Femur (tissue), 1 donor: ENCODE results near the gene UGP2.
"Not testable (repeated sequence)": the region's sequence is repeated elsewhere in the genome, so short reads cannot be mapped to it uniquely, and the experiment has no call there.

Source experiments
- DNase-seq: peaks from one replicate; pipeline ENCODE4 v3.0.0-alpha.2; 2017

UGP2 gene

GRCh38 chr2:63898839-63899238, 57.1 kb downstream of the UGP2 start:
- DNase-seq = no peak

DNA sequence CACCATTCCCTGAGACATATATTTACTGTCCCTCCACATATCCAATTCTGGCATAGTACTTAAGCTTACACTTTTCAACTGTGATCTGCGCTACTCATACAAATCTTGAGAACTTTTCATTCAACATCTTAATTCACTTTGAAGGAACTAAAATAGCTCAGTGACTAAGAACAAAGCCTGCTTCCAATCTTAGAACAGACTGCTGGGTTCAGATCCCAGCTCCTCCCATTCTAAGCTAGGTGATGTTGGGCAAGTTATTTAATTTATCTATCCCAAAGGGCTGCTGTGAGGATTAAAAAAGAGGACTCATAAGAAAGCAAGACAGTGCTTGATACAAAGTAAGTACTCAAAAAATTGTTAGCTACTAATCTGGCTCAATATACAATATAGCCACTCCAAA, 57.9 kb downstream of the UGP2 start:
- DNase-seq = no peak

- no peak for DNase-seq
These were observed 60.5 kb downstream of the UGP2 start for GRCh38 chr2:63902149-63902548.

DNA sequence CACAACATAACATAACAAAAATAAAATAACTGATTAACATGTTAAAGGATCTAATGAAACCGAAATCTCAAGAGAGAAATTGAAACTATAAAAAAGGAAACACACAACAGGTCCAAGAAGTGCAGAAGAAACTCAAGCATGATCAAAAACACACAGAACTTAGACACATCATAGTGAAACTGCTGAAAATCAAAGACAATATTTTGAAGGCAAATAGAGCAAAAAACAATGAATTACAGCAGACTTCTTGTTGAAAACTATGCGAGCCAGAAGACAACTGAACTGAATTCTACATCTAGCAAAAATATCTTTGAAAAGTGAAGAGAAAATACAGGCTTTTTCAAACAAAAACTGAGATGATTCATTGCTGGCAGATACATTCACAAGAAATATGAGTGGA, 61.3 kb downstream of the UGP2 start:
- no peak for DNase-seq

DNA sequence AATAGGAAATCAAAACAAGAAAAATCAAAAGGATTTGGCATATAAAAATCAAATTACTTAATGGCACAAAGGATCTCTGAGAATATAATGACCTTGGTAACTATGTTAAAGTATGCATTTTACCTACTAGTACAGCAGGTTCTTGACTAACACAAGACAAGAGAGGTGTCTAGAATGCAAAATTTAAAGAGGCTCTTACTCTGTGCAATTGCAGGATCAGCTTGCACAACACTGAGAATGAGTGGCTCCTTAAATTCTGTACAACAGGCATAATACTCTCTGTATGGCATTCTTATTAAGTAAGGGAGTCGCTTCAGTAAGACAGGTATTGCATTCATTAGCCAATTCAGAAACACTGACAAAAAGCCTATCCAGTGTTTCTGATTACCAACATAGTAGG, 72.6 kb downstream of the UGP2 start:
- no peak for DNase-seq

DNA sequence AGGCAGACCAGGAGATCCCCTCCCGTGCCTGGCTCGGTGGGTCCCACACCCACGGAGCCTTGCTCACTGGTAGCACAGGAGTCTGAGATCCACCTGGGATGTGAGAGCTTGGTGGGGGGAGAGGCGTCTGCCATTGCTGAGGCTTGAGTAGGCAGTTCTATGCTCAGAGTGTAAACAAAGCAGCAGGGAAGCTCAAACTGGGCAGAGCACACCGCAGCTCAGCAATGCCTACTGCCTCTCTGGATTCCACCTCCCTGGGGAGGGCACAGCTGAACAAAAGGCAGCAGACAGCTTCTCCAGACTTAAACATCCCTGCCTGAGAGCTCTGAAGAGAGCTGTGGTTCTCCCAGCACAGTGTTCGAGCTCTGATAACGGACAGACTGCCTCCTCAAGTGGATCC, 85.1 kb downstream of the UGP2 start:
- no peak for DNase-seq

DNA sequence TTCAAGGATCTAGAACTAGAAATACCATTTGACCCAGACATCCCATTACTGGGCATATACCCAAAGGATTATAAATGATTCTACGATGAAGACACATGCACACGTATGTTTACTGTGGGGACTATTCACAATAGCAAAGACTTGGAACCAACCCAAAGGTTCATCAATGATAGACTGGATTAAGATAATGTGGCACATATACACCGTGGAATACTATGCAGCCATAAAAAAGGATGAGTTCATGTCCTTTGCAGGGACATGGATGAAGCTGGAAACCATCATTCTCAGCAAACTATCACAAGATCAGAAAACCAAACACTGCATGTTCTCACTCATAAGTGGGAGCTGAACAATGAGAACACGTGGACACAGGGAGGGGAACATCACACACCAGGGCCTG, 90.4 kb downstream of the UGP2 start:
- DNase-seq = not testable (repeated sequence)
